HG02885 (cell line): Measurements from ENCODE around the gene SUSD4.
"Not testable (repeated sequence)": the region's sequence is repeated elsewhere in the genome, so short reads cannot be mapped to it uniquely, and the experiment has no call there.

Experiments
- ATAC-seq: cut with Tn5 transposase; IDR thresholded peaks from one replicate; pipeline ENCODE4 v1.9.1; 2021; ENCODE audit warnings: mild to moderate bottlenecking; ENCODE audit not compliant: unreplicated experiment, poor library complexity

The SUSD4 gene

GRCh38 chr1:223259462-223259861 is 104.5 kb downstream of the SUSD4 start:
- ATAC-seq, result no peak

GRCh38 chr1:223258751-223259198 is 105.2 kb downstream of the SUSD4 start:
- ATAC-seq, result no peak

- ATAC-seq, result no peak
Measured at GRCh38 chr1:223257856-223258550, 106.0 kb downstream of the SUSD4 start.

GRCh38 chr1:223256034-223256433 is 107.9 kb downstream of the SUSD4 start:
- no peak for ATAC-seq

GRCh38 chr1:223253916-223254315 is 110.1 kb downstream of the SUSD4 start:
- no peak for ATAC-seq

- ATAC-seq, result not testable (repeated sequence)
Measured at GRCh38 chr1:223251387-223251786, 112.6 kb downstream of the SUSD4 start.

GRCh38 chr1:223250632-223251015 is 113.4 kb downstream of the SUSD4 start:
- ATAC-seq, result no peak

GRCh38 chr1:223249854-223250631 is 113.9 kb downstream of the SUSD4 start:
- no peak for ATAC-seq

GRCh38 chr1:223248770-223249140 is 115.2 kb downstream of the SUSD4 start:
- no peak for ATAC-seq

- ATAC-seq, result no peak
Measured at GRCh38 chr1:223248001-223248769, 115.8 kb downstream of the SUSD4 start.

GRCh38 chr1:223246476-223247112 is 117.4 kb downstream of the SUSD4 start:
- ATAC-seq, result no peak

GRCh38 chr1:223245983-223246382 is 118.0 kb downstream of the SUSD4 start:
- ATAC-seq, result no peak

GRCh38 chr1:223245411-223245810 is 118.6 kb downstream of the SUSD4 start:
- ATAC-seq, result no peak

GRCh38 chr1:223244366-223245103 is 119.4 kb downstream of the SUSD4 start:
- ATAC-seq, result no peak

GRCh38 chr1:223243441-223244050 is 120.4 kb downstream of the SUSD4 start:
- ATAC-seq, result no peak

GRCh38 chr1:223242971-223243370 is 121.0 kb downstream of the SUSD4 start:
- no peak for ATAC-seq

- ATAC-seq, result no peak
Measured at GRCh38 chr1:223242382-223242955, 121.5 kb downstream of the SUSD4 start.

GRCh38 chr1:223240122-223240521 is 123.9 kb downstream of the SUSD4 start:
- no peak for ATAC-seq

GRCh38 chr1:223235091-223235490 is 128.9 kb downstream of the SUSD4 start:
- ATAC-seq, result no peak
